ENCODE results near the gene UBE2S. TPM values are rescaled to one million over a fixed set of nuclear protein-coding genes. Genes with fewer than 3 reads are reported as not detected.
A peak's percentile ranks its signal among the peaks of the same experiment; 100 is the strongest.

The UBE2S gene
- total RNA-seq, 1 experiment from 2014 or later = 635 TPM

GRCh38 chr19:55376241-55376933 is 31.2 kb downstream of the UBE2S start, which contains the start of gene TMEM190:
TSS of gene TMEM190 (plus strand) at chr19:55376826. CDS start at chr19:55376854, 28 bp downstream.
- H3K4me1 ChIP-seq (ENCODE audit: control insufficient read depth, insufficient read depth, low read length) = peaks cover 51% of the 10 kb centered on the region
- peak within 1 kb of the TSS; percentile 64 for H3K27ac ChIP-seq (ENCODE audit: low read length)
- intact Hi-C loops (cut with micrococcal nuclease; ENCODE audit: unreplicated experiment) = loop anchor here (10.0 kb wide), 1 partner anchor 82 kb away; no protein-coding TSS in a partner anchor
- BruUV-seq (replicated peaks) = no TSS peak
- in situ Hi-C loops (cut with HindIII; ENCODE audit: low pct_unique_long_range_greater_than_20kb, low sequenced_read_pairs) = no loop called here
- ChIA-PET CTCF (interaction anchor here (0.7 kb wide), 1 partner anchor 75 kb away, joined by 3 read pairs; no protein-coding TSS in a partner anchor), POLR2A (interaction anchor here (0.7 kb wide), 1 partner anchor 114 kb away, joined by 8 read pairs; no protein-coding TSS in a partner anchor)
- no peaks in the 10 kb centered on the region for H3K36me3 ChIP-seq (ENCODE audit: control insufficient read depth, insufficient read depth, low read length)
- ATAC-seq (peak; percentile 19; the same call in 1 of the 2 replicates), DNase-seq (ENCODE audit: low read depth, low spot score) (no peak)
- H3K27me3 ChIP-seq (ENCODE audit: control insufficient read depth, insufficient read depth, low read length) = no peaks in the 10 kb centered on the region
- no peaks in the 10 kb centered on the region for H3K9me3 ChIP-seq (ENCODE audit: control insufficient read depth, insufficient read depth, low read depth, low read length)
- TF ChIP-seq REST (IDR thresholded peaks at IDR 0.05; ENCODE audit: insufficient read depth in 1 of 2, low read depth in 2 of 2, low read length in 1 of 2) = no peak
- TF ChIP-seq SIN3A (IDR thresholded peaks at IDR 0.05; ENCODE audit: borderline replicate concordance, insufficient read depth, low read depth, low read length) = no peak
- TF ChIP-seq CTCF (IDR thresholded peaks at IDR 0.05) = no peak
- no peak for TF ChIP-seq TCF7L2 (IDR thresholded peaks at IDR 0.05; ENCODE audit: low read depth, low read length)
- no peak for TF ChIP-seq POLR2AphosphoS5 (IDR thresholded peaks at IDR 0.05; ENCODE audit: low read depth, low read length)
- no peak within 1 kb of the TSS for H3K4me3 ChIP-seq (ENCODE audit: low read depth in 2 of 2, low read length in 2 of 2)

- ATAC-seq = peak; percentile 18
- no peak for DNase-seq (ENCODE audit: low read depth, low spot score)
- in situ Hi-C loops (cut with HindIII; ENCODE audit: low pct_unique_long_range_greater_than_20kb, low sequenced_read_pairs) (no loop called here), intact Hi-C loops (cut with micrococcal nuclease; ENCODE audit: unreplicated experiment) (loop anchor here (10.0 kb wide), 1 partner anchor 79 kb away; no protein-coding TSS in a partner anchor)
- no peaks in the 10 kb centered on the region for H3K9me3 ChIP-seq (ENCODE audit: control insufficient read depth, insufficient read depth, low read depth, low read length)
- H3K4me1 ChIP-seq (ENCODE audit: control insufficient read depth, insufficient read depth, low read length) = peaks cover 54% of the 10 kb centered on the region
- CTCF ChIA-PET = no interaction called here
- H3K27me3 ChIP-seq (ENCODE audit: control insufficient read depth, insufficient read depth, low read length) = no peaks in the 10 kb centered on the region
- no TSS peak for BruUV-seq (replicated peaks)
- POLR2A ChIA-PET = interaction anchor here (0.7 kb wide), 1 partner anchor 58 kb away, joined by 3 read pairs; no protein-coding TSS in a partner anchor
- TF ChIP-seq POLR2AphosphoS5 (IDR thresholded peaks at IDR 0.05; ENCODE audit: low read depth, low read length) (peak; percentile 47; the same call in 1 of the 2 replicates), REST (IDR thresholded peaks at IDR 0.05; ENCODE audit: insufficient read depth in 1 of 2, low read depth in 2 of 2, low read length in 1 of 2) (no peak), CTCF (IDR thresholded peaks at IDR 0.05) (no peak), TCF7L2 (IDR thresholded peaks at IDR 0.05; ENCODE audit: low read depth, low read length) (no peak), SIN3A (IDR thresholded peaks at IDR 0.05; ENCODE audit: borderline replicate concordance, insufficient read depth, low read depth, low read length) (0 out of 2 replicates have a peak, but pooled peaks have one; percentile 47)
- peak overlapping the region in 1 of 2 experiments; percentile 38; a peak in 2 of 4 replicates for H3K4me3 ChIP-seq (ENCODE audit: low read depth in 2 of 2, low read length in 2 of 2)
- no peaks in the 10 kb centered on the region for H3K36me3 ChIP-seq (ENCODE audit: control insufficient read depth, insufficient read depth, low read length)
- peak overlapping the region; percentile 55; the same call in 1 of the 2 replicates for H3K27ac ChIP-seq (ENCODE audit: low read length)
These were observed 33.4 kb downstream of the UBE2S start for GRCh38 chr19:55373993-55374757.
